NCI-H524 (cell line): Measurements from ENCODE around the gene MBD2.
"Not testable (repeated sequence)": the region's sequence is repeated elsewhere in the genome, so short reads cannot be mapped to it uniquely, and the experiment has no call there.

Experiments used
- DNase-seq, 2 experiments: peaks; one replicate each; lab custom pipeline; 2025; lab: John Stamatoyannopoulos, UW

MBD2 gene

GRCh38 chr18:54149078-54149697 is 75.3 kb downstream of the MBD2 start:
- no peak for DNase-seq

- DNase-seq: no peak
Measured at GRCh38 chr18:54148678-54149077, 75.8 kb downstream of the MBD2 start.

DNA sequence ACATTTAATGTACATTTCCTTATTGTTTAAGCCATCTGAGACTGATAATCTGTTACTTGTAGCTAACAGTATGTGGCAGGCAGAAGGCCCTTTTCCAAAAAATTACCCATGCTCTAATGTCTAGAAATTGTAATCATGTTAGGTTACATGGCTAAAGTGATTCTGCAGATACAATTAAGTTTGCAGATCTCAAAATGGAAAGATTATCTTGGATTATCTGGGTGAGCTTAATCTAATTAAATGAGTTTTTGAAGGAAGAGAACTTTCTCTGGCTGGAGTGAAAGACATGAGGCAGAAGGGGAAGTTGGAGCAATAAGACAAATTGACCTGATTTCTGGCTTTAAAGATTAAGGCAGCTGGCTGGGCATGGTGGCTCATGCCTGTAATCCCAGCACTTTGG is 76.3 kb downstream of the MBD2 start:
- peak in 1 of 2 experiments; percentile 25 for DNase-seq

- DNase-seq: peak; percentile 25 to 80
Measured at GRCh38 chr18:54147439-54147838, 77.0 kb downstream of the MBD2 start.

- no peak for DNase-seq
Measured at GRCh38 chr18:54141041-54141608, 83.3 kb downstream of the MBD2 start.

GRCh38 chr18:54140641-54141040 is 83.8 kb downstream of the MBD2 start:
- DNase-seq: no peak

- DNase-seq: no peak
Measured at GRCh38 chr18:54135216-54135615, 89.3 kb downstream of the MBD2 start.

DNA sequence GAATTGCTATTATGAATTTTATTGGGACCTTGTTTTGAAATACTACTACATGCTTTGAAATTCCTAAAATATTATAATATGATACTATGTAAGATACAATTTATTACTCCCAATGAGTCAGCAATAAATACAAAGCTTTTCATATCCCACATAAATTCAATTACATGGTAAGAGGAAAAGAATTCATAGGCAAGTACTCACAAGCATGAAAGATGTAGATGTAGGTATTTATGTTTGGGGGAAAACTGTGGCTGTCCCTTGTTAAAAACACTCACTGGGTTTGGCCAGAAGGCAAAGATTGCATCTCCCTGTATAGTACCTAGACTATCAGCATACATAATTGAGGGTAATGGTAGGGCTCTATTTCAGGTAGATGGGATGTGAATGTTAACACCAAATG is 90.4 kb downstream of the MBD2 start:
- DNase-seq: no peak

GRCh38 chr18:54130631-54131030 is 93.8 kb downstream of the MBD2 start:
- DNase-seq: no peak

DNA sequence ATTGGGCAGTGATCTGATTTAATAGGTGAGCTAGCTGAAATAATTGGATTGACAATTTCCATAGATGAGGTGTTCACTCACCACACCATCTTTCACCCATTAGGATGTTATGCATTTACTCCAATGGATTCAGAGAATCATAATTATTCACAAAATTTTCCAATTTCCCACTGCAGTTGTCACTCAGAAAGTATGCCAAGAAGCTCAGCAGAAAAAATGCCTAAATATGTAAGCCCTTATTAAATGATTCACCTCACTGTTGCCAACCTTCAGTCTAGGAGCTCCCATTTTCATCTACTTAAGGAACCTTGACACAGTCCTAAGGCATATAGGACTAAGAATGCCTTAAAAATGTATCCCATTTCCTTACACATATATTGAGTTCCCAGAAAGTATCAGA is 94.3 kb downstream of the MBD2 start:
- DNase-seq: no peak

- no peak for DNase-seq
Measured at GRCh38 chr18:54129448-54130067, 94.9 kb downstream of the MBD2 start.

DNA sequence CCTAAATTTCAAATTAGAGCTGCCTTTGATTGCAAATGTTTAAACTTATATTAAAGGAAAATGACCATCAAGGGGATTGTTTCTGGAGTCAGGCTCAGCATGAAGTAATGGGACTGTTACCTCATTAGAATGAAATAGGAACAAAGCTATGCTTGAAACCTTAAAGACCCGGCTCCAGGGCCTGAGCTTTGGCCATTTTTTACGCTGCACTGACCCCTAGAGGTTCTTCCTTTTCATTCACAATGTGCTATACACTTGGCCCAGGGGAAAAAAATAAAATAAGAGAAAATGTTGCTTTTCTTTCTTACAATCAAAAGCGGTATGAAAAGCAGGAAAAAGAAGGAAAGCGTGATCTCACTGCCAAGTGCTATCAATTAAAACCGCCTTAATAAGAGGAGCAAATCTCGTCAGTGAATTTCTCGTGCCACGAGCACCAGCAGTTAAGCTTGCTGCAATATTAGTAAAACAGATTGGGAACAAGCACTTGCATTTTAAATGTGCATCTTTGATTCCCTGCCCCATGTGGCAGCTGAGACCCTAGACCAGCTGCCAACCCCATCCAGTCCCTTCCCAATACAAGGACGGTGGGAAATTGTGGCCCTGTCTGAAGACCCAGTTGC is 96.6 kb downstream of the MBD2 start:
- peak; percentile 48 to 66 for DNase-seq

DNA sequence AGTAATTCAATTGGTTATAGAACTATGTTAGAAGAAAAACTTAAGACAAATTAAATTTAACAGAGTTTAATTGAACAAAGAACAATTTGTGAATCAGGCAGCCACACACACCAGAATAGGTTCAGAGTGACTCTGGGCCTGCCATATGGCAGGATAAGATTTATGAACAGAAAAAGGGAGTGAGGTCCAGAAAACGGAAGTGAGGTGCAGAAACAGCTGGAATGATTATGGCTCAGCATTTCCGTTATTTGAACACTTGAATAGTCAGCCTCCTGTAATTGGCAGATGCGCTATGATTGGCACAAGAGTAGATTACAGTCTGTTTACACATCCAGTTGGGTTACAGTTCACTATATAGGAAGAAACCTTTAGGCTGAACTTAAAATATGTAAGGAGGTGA is 99.0 kb downstream of the MBD2 start:
- DNase-seq: peak in 1 of 2 experiments; percentile 63

DNA sequence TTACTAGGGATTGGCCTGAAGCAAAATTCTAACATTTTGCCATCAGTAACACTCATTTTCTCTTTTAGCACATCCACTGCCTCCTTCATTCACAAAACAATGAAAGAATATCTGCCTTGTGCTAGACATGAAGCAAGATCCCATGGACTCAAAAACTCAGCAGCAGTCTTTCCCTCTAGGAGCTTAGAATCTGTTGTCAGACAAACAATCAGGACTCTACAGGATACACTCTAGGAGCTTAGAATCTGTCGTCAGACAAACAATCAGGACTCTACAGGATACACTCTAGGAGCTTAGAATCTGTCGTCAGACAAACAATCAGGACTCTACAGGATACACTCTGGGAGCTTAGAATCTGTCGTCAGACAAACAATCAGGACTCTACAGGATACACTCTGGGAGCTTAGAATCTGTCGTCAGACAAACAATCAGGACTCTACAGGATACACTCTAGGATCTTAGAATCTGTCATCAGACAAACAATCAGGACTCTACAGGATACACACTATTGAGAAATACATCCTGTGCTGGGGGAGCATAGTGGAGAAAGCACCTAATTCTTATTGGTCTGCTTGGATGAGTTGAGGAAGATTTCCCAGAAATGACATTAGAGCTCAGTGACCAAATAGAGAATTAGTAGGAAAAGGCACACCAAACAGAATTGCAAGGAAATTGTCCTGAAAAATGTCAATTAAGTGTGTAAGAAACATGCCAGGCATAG is 100.6 kb downstream of the MBD2 start:
- DNase-seq: not testable (repeated sequence)

DNA sequence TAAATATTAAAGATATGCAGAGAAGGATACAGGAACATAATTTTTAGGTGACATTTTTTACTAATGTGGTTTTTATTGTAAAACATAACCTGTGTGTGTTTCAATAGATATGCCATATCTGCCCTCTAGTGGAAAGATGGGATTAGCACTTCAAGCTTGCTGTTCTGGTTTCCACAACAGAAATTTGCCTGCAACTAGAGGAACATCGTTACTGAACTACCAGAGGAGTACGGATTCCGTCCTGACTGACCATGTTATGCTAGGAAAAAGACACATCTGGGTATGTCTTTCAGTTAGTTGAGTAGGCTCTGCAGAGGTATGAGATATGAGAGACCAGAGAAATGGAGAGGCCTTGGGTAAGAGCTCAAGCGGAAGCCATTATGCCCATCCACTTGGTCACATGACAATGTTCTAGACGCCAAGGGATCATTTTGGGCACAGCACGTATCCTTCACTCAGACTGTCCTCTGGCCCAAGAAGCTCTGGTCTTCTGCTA is 104.9 kb downstream of the MBD2 start:
- peak; percentile 62 for DNase-seq

DNA sequence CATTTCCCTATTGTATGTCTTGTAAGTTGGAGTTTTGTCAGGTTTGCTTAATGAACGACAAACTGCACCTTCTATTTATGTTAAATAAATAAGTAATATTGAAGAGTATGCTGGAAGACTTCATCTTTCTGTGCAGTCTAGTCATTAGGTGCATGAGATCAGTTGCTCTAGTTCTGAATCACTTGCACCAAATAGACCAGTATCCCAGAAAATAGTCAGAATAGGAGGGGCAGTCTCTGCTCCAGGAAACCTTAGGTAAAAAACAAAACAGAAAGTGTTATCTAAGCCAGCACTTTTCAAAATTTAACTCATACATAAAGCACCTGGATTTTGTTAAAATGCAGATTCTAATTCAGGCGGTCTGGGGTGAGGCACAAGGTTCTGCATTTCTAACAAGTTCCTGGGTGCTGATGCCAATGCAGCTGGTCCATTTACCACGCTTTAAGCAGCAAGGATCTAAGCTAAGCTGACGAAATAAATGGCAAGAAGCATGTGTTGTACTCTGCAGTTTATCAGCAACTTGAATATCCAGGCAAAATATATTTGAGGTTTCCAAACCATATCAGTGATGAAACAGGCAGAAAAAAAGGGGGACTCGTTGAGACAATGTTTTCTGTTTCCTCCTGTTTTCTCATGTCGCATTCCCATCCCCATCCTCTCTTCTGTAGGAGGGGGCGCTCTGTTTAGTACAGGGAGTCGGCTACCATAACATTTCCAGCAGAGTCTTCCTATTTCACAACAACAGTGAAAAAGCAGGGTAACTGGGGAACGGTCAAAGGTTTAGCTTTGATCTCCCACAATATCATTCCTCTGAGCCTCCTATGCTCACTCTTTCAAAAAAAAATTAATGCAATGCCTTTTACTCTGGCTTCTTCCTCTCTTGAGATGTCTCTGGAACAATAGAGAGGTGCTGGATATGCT is 106.4 kb downstream of the MBD2 start:
- DNase-seq: no peak

DNA sequence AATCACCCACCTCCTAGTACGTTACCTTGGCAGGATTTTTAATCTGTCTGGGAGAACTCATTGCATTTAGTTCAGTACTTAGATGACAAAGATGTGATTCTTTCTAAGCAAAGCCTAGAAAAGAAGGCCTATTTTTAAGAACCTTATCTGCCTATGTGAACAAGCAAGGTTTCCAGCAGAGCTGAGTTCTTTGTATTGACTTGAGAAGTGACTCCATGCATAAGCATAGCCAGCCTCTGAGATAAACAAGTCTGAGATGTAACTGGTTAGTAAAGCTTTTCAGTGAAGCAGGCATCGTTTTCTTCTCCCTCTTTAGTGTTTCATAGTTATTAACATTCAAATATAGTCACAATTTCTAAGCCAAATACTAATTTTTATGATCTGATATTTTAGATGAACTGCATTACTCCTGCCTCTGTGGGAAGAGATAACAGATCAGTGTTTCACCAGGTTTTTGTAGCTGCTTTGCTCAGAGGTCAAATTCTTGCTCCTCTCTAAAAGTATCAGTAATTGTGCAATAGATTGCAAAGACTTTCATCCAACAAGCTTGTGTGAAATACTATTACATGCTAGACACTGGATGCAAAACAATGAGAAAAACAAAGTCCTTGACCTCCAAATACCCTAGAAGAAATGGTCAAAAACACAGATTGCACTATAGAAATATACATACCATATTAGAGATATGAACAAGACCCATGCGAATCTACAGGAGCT is 107.8 kb downstream of the MBD2 start:
- no peak for DNase-seq

GRCh38 chr18:54112356-54112755 is 112.1 kb downstream of the MBD2 start:
- DNase-seq: no peak

- DNase-seq: no peak
Measured at GRCh38 chr18:54109131-54109683, 115.3 kb downstream of the MBD2 start.

- no peak for DNase-seq
Measured at GRCh38 chr18:54102123-54102522, 122.3 kb downstream of the MBD2 start.
